NCI-H2227 (cell line): ENCODE data around the gene RGS6.
A peak's percentile ranks its signal among the peaks of the same experiment; 100 is the strongest.

Experiments used
- DNase-seq: peaks from one replicate; lab custom pipeline; 2025; ENCODE audit not compliant: unreplicated experiment; lab: John Stamatoyannopoulos, UW

The RGS6 gene

GRCh38 chr14:72389200-72389599 lies 457.0 kb downstream of the RGS6 start:
- no peak for DNase-seq

GRCh38 chr14:72401101-72401625 lies 468.9 kb downstream of the RGS6 start:
- no peak for DNase-seq

DNA sequence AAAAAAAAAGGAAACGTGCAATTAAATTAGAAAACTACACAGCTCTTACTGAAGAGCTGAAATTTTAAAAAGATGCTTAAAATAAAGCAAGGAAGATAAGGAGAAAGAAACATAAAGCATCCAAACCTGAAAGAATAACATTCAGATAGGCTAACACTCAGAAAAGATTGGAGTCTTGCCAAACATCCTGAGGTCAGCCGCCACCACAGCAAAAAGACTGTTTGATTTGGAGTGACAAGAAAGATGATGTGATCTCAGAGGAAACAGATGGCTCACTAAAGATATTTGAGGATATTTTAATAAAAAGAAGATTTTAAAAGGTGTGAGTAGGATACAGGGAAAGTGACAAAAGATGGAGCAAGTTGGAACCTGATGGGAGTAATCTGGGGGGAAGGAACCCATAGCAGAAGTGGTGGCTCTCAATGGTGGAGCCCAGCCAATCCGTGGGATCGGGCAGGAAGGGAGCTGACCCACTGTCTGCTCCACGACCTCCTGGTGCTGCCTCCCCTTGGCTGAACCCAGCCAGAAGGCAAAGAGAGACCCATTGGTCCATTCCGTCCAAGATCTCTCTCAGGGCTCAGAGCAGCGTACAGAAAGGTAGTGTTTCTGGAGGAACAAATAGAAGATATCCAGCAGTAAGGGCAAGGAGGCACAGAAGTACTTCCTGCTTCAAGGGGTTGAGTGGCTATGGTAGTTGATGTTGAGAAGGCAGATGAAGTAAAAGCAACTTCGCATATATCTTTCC lies 469.6 kb downstream of the RGS6 start:
- DNase-seq: no peak

DNA sequence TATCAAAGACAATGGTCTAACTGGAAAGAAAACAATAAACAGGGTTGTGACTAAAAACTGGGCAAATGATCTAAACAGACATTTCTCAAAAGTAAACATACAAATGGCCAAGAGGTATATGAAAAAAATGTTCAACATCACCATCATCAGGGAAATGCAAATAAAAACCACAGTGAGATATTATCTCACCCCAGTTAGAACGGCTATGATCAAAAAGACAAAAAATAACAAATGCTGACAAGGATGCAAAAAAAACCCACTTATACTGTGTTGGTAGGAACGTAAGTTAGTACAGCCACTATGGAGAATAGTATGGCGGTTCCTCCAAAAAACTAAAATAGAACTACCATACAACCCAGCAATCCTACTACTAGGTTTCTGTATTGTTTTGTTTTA lies 470.1 kb downstream of the RGS6 start:
- DNase-seq: no peak

- no peak for DNase-seq
Measured at GRCh38 chr14:72404106-72404774, 472.0 kb downstream of the RGS6 start.

GRCh38 chr14:72404998-72405397 lies 472.8 kb downstream of the RGS6 start:
- DNase-seq: no peak

- no peak for DNase-seq
Measured at GRCh38 chr14:72408020-72408419, 475.8 kb downstream of the RGS6 start.

DNA sequence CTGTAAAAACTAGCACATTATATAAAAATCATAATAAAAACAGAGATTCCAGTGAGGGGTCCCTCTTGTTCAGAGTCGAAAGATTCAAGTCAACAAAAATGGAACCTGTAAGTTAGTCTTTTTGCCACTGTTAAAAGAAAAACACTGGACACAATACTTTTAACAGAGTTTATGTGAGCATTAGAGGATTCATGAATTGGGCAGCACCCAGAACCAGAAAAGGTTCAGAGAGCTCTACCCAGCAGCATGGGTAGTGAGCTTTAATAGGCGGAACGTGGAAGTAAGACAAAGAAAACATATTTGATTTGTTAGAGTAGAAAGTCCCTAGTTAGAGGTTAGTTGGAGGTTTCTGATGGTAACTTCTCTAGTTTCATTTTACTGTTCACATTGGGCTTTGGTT lies 476.8 kb downstream of the RGS6 start:
- no peak for DNase-seq

- no peak for DNase-seq
Measured at GRCh38 chr14:72416081-72416849, 484.0 kb downstream of the RGS6 start.

- DNase-seq: peak; percentile 4
Measured at GRCh38 chr14:72416892-72417291, 484.7 kb downstream of the RGS6 start.

- DNase-seq: no peak
Measured at GRCh38 chr14:72418806-72419205, 486.6 kb downstream of the RGS6 start.

GRCh38 chr14:72419226-72419775 lies 487.1 kb downstream of the RGS6 start:
- no peak for DNase-seq

GRCh38 chr14:72420749-72421474 lies 488.7 kb downstream of the RGS6 start:
- peak; percentile 78 for DNase-seq

- no peak for DNase-seq
Measured at GRCh38 chr14:72423957-72424356, 491.7 kb downstream of the RGS6 start.

DNA sequence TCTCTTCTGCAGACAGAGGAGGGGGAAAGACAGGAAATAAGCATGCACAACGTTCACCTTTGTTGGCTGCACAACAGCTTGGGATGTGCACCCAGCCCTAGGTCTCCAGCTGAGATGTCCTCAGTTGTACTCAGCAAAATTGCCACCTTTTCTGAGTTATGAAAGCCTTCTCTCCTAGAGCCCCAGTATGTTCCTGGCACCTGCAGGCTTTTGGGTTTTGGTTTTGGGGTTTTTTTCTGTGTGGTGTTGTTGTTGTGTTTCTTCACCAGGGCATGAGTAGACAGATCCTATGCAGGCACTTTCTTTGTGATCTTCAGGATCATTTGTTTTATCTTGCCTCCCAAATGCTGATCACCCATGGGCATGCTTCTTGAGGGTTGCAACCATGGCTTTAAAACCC lies 498.2 kb downstream of the RGS6 start:
- DNase-seq: no peak

GRCh38 chr14:72432748-72433147 lies 500.5 kb downstream of the RGS6 start:
- no peak for DNase-seq

DNA sequence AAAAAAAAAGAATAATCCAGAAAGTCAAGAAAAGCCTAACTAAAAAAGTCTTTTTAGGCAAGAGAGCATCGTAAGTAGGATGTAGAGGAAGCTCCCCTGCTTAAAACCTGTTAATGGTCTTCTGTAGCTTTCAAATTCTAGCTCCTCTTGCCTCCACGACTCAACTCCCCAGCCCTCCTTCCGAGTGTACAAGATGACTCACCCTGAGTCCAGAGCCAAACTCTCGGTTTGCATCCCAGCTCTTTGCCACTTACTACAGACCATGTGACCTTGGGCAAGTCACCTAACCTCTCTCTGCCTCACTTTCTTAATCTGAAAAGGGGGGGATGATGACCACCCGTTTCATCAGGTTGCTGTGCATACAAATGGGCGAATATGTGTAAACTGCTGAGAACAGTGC lies 501.3 kb downstream of the RGS6 start:
- no peak for DNase-seq

GRCh38 chr14:72434856-72435255 lies 502.6 kb downstream of the RGS6 start:
- no peak for DNase-seq

DNA sequence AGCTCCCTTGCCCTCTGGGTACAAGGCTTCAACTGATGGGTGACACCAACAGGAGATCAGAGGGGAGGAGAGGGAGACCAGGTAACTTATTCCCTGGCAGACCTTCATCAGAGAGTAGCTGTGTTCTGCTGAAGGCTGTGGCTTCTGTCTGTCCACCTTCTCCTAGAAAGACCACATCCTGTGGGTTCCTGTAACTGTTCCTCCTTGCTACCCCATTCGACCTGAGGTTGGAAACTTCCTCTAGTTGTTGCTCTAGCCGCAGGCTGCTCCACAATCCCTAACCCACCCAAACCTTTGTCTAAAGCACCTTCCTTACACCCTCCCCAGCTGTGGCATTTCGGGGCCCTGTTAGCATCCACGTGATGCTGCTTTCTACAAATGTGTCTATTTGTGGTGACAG lies 507.5 kb downstream of the RGS6 start:
- no peak for DNase-seq

GRCh38 chr14:72443256-72443655 lies 511.0 kb downstream of the RGS6 start:
- no peak for DNase-seq

DNA sequence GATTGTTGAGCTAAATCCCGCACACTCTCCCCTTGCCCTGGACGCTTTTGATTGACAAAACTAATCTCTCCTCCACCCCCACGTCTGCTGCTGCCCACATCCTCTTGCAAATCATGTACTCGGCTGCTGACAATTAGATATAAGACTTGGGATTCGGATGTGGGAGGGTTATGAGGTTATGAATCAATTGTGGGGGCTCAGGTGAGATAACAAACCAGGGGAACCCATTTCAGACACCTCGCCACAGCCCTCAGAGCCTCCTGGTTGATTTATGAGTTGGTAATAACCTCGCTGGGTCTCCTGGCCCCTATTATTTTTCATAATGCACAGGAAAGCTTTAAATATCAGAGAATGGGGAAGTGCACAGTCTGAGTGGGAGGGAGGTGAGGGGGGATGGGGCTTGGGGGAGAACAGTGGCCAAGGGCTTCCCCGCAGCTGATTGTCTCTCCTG lies 511.8 kb downstream of the RGS6 start:
- no peak for DNase-seq
